B cell (primary cell): ENCODE data around the gene FRG1. TPM values are rescaled to one million over a fixed set of nuclear protein-coding genes. Genes with fewer than 3 reads are reported as not detected.
"Not testable (repeated sequence)": the region's sequence is repeated elsewhere in the genome, so short reads cannot be mapped to it uniquely, and the experiment has no call there.

ENCODE experiments used
- ATAC-seq: fragments of 200-7000 bp; cut with Tn5 transposase; one replicate; pipeline ENCODE4 v1.10.0; 2021; ENCODE audit warnings: low read depth, mild to moderate bottlenecking, moderate number of reproducible peaks, moderate library complexity
- CTCF ChIA-PET: fragments of 350-600 bp; sonication (Branson Sonifier 250); formaldehyde crosslinking; loops from one replicate; lab custom pipeline; 2021; ENCODE audit warnings: antibody characterized with exemption, inconsistent platforms; lab: Charles Lee
- POLR2A ChIA-PET: fragments of 350-600 bp; sonication (Branson Sonifier 250); formaldehyde crosslinking; loops from one replicate; lab custom pipeline; 2021; ENCODE audit warnings: antibody characterized with exemption; lab: Charles Lee
- DNase-seq: peaks from one replicate; pipeline ENCODE4 v3.0.0; 2013
- H2AFZ ChIP-seq: 2 replicates; pipeline ENCODE4 v1.6.1; 2012; ENCODE audit warnings: mild to moderate bottlenecking, low read depth, low read length; ENCODE audit not compliant: insufficient read depth, poor library complexity, severe bottlenecking
- H3K27ac ChIP-seq, 2 donors: 1 replicate in 1 of 2; 2 replicates in 1 of 2; pipeline ENCODE4 v1.5.1; 2012 to 2013; ENCODE audit warnings: low read length in 2 of 2, mild to moderate bottlenecking in 2 of 2, moderate library complexity in 1 of 2
- H3K27me3 ChIP-seq, 4 experiments: fragments of 200-600 bp in 1 of 4; sonication (generic) in 1 of 4; replicated peaks in 1 of 4; 1 replicate in 2 of 4; 2 replicates in 2 of 4; pipeline versions ENCODE4 v1.6.1 to v1.7.0; 2013 to 2016; ENCODE audit warnings: low read length in 3 of 4, mild to moderate bottlenecking in 2 of 4, mixed read lengths in 1 of 4, moderate library complexity in 1 of 4; ENCODE audit not compliant: insufficient read depth in 4 of 4, control insufficient read depth in 3 of 4; ENCODE audit errors: control extremely low read depth in 1 of 4
- H3K36me3 ChIP-seq, 2 experiments: replicated peaks in 1 of 2; 1 replicate in 1 of 2; 2 replicates in 1 of 2; pipeline versions ENCODE4 v1.6.1 to v1.7.1; 2013; ENCODE audit warnings: low read length in 1 of 2; ENCODE audit not compliant: insufficient read depth in 2 of 2, control insufficient read depth in 1 of 2; ENCODE audit errors: control extremely low read depth in 1 of 2, extremely low read depth in 1 of 2
- H3K4me1 ChIP-seq, 2 donors: fragments of 200-600 bp in 1 of 2; sonication (generic) in 1 of 2; 1 replicate in 1 of 2; 2 replicates in 1 of 2; pipeline versions ENCODE4 v1.5.1 to v1.6.1; 2013 to 2017; ENCODE audit warnings: low read length in 2 of 2; ENCODE audit not compliant: control insufficient read depth in 2 of 2, insufficient read depth in 2 of 2
- H3K4me2 ChIP-seq: replicated peaks from 2 replicates; pipeline ENCODE3; 2012; ENCODE audit warnings: mild to moderate bottlenecking, low read depth, low read length; ENCODE audit not compliant: poor library complexity, severe bottlenecking
- H3K4me3 ChIP-seq, 5 experiments: fragments of 200-600 bp in 1 of 5; sonication (generic) in 1 of 5; 1 replicate in 3 of 5; 2 replicates in 2 of 5; pipeline versions ENCODE4 v1.5.1 to v1.7.0; 2011 to 2016; ENCODE audit warnings: low read length in 4 of 5, mild to moderate bottlenecking in 4 of 5, low read depth in 2 of 5, control low read depth in 1 of 5, moderate library complexity in 1 of 5; ENCODE audit not compliant: insufficient read depth in 1 of 5; ENCODE audit errors: control extremely low read depth in 1 of 5, extremely low read depth in 1 of 5
- H3K79me2 ChIP-seq: fragments of 200-600 bp; sonication (generic); one replicate; pipeline ENCODE4 v1.6.0; 2016; ENCODE audit warnings: low read length; ENCODE audit not compliant: control insufficient read depth, insufficient read depth
- H3K9ac ChIP-seq: fragments of 200-600 bp; sonication (generic); 2 replicates; pipeline ENCODE4 v1.6.1; 2017; ENCODE audit warnings: mild to moderate bottlenecking, low read length, moderate library complexity
- H3K9me3 ChIP-seq, 3 donors: one replicate each; pipeline versions ENCODE4 v1.6.1 to v1.7.1; 2013; ENCODE audit warnings: low read length in 2 of 3; ENCODE audit not compliant: control insufficient read depth in 2 of 3, insufficient read depth in 1 of 3; ENCODE audit errors: control extremely low read depth in 1 of 3
- H4K20me1 ChIP-seq: 2 replicates; pipeline ENCODE4 v1.6.0; 2012; ENCODE audit warnings: mild to moderate bottlenecking, low read length; ENCODE audit not compliant: insufficient read depth, control insufficient read depth, poor library complexity, severe bottlenecking
- H3K27ac Mint-ChIP-seq: one replicate; pipeline ENCODE4 v1.8.0; 2021; ENCODE audit warnings: mixed read lengths
- H3K27me3 Mint-ChIP-seq: one replicate; pipeline ENCODE4 v1.8.0; 2021; ENCODE audit warnings: mixed read lengths
- H3K4me1 Mint-ChIP-seq: one replicate; pipeline ENCODE4 v1.8.0; 2021; ENCODE audit warnings: mixed read lengths
- H3K4me3 Mint-ChIP-seq: one replicate; pipeline ENCODE4 v1.8.0; 2021; ENCODE audit warnings: mixed read lengths
- H3K9me3 Mint-ChIP-seq: one replicate; pipeline ENCODE4 v1.8.0; 2022; ENCODE audit warnings: mixed read lengths; ENCODE audit not compliant: insufficient read depth
- EZH2 ChIP-seq: IDR thresholded peaks from 2 replicates; pipeline ENCODE4 v1.6.1; 2012; ENCODE audit warnings: borderline replicate concordance, low read depth, mild to moderate bottlenecking, moderate library complexity, low read length; ENCODE audit not compliant: insufficient read depth, poor library complexity, severe bottlenecking
- WGBS: methylation state at CpG from one replicate; pipeline ENCODE4 v1.1.5; 2013; ENCODE audit warnings: missing lambda C conversion rate; ENCODE audit not compliant: insufficient coverage; 5-methylcytosine and 5-hydroxymethylcytosine counted together
- intact Hi-C: fragments of 100-400 bp; cut with micrococcal nuclease; formaldehyde crosslinking; loops from one replicate; pipeline ENCODE4 v1.10.0; 2022
- polyA minus RNA-seq: library from RNA; depleted of rRNA, polyadenylated mRNA; stranded (reverse); fragments of >200 nt; gene quantifications from 2 replicates; pipeline ENCODE4 v1.2.3, GENCODE V29; 2012
- polyA plus RNA-seq: library from polyadenylated mRNA; depleted of rRNA; stranded (reverse); fragments of >200 nt; gene quantifications from 2 replicates; pipeline ENCODE4 v1.2.3, GENCODE V29; 2012
- total RNA-seq, 2 donors: library from RNA; stranded (reverse); fragments of 120-200 nt in 1 of 2; gene quantifications; 1 replicate in 1 of 2; 2 replicates in 1 of 2; pipeline versions ENCODE4 v1.2.3 to v1.2.4, GENCODE V29; 2013 to 2022
- TF ChIP-seq, protein P1 (sequence below): fragments of 200-600 bp; IDR thresholded peaks from one replicate; pipeline ENCODE4 v1.8.0; 2022; ENCODE audit warnings: antibody characterized with exemption, mild to moderate bottlenecking

Gene FRG1
- 41.9 and 48.0 TPM in 2 replicates for total RNA-seq
- 61.8 TPM for total RNA-seq (2013)
- polyA plus RNA-seq, result 13.6 and 36.2 TPM in 2 replicates
- 4.1 and 9.8 TPM in 2 replicates for polyA minus RNA-seq

DNA sequence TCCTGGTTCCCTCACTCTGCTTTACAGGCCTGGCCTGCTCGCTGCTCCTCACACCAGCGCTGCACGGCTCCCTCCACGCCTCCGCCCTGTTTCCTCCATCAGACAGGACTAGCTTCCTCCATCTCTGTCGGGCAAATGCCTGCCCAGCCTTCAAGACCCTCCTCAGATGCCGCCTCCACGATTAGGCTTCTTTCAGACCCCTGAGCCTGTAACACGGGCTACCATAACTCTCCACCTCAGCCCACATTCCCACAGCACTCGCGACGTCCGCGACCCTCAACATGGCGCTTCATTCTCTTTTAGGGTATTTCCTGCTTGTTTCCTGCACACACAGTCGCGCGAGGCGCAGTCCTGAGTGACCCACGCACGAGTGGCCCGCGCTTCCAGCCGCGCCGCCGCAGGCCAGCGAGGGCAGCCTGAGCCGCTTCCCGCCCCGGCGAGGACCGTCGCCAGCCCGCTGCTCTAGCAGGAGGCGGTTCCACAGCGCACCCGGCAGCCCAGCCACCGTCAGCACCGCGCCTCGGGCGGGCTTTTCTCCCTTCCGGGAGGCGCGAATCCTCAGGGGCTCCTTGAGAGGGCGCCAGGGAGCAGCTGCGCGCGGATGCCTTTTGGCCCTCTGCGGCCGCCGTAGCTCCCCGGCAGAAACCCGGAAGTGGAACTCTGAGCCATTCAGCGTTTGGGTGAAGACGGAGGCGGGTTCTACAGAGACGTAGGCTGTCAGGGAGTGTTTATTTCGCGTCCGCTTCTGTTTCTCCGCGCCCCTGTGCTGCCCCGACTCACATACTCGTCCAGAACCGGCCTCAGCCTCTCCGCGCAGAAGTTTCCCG is at the start of gene FRG1:
TSS of gene FRG1 (plus strand) at position 695 of the 827 bp plus-strand sequence. CDS start 138 bp downstream, outside the sequence.
- ATAC-seq (peak; percentile 96), DNase-seq (peak; percentile 97)
- peaks cover 10 to 14% of the 10 kb centered on the region in 2 donors for H3K4me1 ChIP-seq
- H3K36me3 ChIP-seq, result peaks cover 0 to 7% of the 10 kb centered on the region in 2 experiments
- no peaks in the 10 kb centered on the region for H3K27me3 Mint-ChIP-seq
- no peaks in the 10 kb centered on the region for H4K20me1 ChIP-seq
- H3K9me3 Mint-ChIP-seq, result peaks cover 4% of the 10 kb centered on the region
- H3K27ac ChIP-seq, result peak within 1 kb of the TSS; percentile 86 to 92
- peak within 1 kb of the TSS; percentile 77 to 84 (median 79) for H3K4me3 ChIP-seq
- WGBS, result 5% methylated on average over 69 of the region's 70 CpGs
- H3K27me3 ChIP-seq, result no peaks in the 10 kb centered on the region
- H3K4me2 ChIP-seq, result peak within 1 kb of the TSS; percentile 80
- H3K4me3 Mint-ChIP-seq, result peak within 1 kb of the TSS; percentile 89
- peak within 1 kb of the TSS; percentile 98 for H2AFZ ChIP-seq
- H3K9me3 ChIP-seq, result no peaks in the 10 kb centered on the region
- ChIA-PET POLR2A (no interaction called here), CTCF (no interaction called here)
- peaks cover 34% of the 10 kb centered on the region for H3K79me2 ChIP-seq
- H3K9ac ChIP-seq, result peak within 1 kb of the TSS; percentile 96
- intact Hi-C loops, result no loop called here
- no peak for TF ChIP-seq EZH2
- TF ChIP-seq, protein P1, sequence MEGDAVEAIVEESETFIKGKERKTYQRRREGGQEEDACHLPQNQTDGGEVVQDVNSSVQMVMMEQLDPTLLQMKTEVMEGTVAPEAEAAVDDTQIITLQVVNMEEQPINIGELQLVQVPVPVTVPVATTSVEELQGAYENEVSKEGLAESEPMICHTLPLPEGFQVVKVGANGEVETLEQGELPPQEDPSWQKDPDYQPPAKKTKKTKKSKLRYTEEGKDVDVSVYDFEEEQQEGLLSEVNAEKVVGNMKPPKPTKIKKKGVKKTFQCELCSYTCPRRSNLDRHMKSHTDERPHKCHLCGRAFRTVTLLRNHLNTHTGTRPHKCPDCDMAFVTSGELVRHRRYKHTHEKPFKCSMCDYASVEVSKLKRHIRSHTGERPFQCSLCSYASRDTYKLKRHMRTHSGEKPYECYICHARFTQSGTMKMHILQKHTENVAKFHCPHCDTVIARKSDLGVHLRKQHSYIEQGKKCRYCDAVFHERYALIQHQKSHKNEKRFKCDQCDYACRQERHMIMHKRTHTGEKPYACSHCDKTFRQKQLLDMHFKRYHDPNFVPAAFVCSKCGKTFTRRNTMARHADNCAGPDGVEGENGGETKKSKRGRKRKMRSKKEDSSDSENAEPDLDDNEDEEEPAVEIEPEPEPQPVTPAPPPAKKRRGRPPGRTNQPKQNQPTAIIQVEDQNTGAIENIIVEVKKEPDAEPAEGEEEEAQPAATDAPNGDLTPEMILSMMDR, result peak; percentile 91
- peaks cover 47% of the 10 kb centered on the region for H3K4me1 Mint-ChIP-seq
- peak within 1 kb of the TSS; percentile 99 for H3K27ac Mint-ChIP-seq

DNA sequence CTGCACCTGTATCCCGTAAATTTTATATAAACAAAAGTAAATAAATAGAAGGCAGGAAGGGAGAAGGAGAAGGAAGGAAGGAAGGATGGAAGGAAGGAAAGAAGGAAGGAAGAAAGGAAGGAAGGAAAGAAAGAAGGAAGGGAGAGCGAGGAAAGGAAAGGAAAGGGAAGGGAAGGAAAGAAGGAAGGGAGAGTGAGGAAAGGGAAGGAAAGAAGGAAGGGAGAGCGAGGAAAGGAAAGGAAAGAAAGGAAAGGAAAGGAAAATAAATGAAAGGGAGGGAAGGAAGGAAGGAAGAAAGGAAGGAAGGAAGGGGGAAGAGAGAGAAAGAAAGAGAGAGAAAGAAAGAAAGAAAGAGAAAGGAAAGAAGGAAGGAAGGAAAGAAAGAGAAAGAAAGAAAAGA is 43.0 kb upstream of the FRG1 start:
- WGBS, result 87% methylated on average over 2 of the region's 3 CpGs
- no peaks in the 10 kb centered on the region for H3K79me2 ChIP-seq
- H3K4me2 ChIP-seq, result no peak overlapping the region
- H3K27me3 ChIP-seq, result no peaks in the 10 kb centered on the region
- H3K4me1 Mint-ChIP-seq, result no peaks in the 10 kb centered on the region
- no peak overlapping the region for H3K4me3 Mint-ChIP-seq
- no peak overlapping the region for H3K27ac Mint-ChIP-seq
- intact Hi-C loops, result no loop called here
- no peaks in the 10 kb centered on the region for H3K4me1 ChIP-seq
- no peak for DNase-seq
- no peaks in the 10 kb centered on the region for H3K9me3 Mint-ChIP-seq
- CTCF ChIA-PET, result no interaction called here
- no peak overlapping the region for H3K9ac ChIP-seq
- TF ChIP-seq, protein P1, result no peak
- no peak for TF ChIP-seq EZH2
- no peaks in the 10 kb centered on the region for H3K27me3 Mint-ChIP-seq
- ATAC-seq, result no peak
- no peaks in the 10 kb centered on the region for H3K36me3 ChIP-seq
- H3K4me3 ChIP-seq, result no peak overlapping the region
- H4K20me1 ChIP-seq, result no peaks in the 10 kb centered on the region
- POLR2A ChIA-PET, result no interaction called here
- peaks cover 0 to 2% (median 0%) of the 10 kb centered on the region in 3 donors for H3K9me3 ChIP-seq
- H3K27ac ChIP-seq, result no peak overlapping the region
- H2AFZ ChIP-seq, result no peak overlapping the region

DNA sequence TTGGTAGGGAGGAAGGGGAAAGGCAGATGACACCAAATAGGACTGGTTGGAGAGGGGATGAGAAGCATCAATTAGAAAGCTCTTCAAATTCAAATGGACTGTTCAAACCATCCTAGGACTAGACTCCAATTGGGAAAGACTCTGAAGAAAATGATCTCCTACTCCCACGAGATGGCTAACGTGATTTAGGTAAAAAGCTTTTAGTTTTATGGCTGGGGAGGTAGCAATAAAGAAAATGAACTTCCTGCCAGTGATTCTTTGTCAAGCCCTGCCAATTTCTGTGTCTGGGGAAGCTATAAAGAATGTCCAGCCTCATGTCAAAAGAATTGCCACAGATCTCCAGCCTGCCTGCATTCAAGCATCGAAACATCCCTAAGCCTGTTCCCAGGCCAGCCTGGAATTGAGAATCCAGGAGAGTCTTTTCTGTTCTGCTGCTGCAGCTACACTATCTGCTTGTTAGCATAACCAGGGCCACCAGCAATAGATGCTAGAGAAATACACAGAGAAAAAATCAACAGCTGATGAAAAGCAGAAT is 41.1 kb upstream of the FRG1 start:
- H4K20me1 ChIP-seq, DNase-seq, H3K4me1 ChIP-seq, H3K27me3 Mint-ChIP-seq, intact Hi-C loops, H2AFZ ChIP-seq, H3K4me3 Mint-ChIP-seq, H3K4me2 ChIP-seq, H3K27me3 ChIP-seq, H3K36me3 ChIP-seq, H3K4me1 Mint-ChIP-seq, H3K27ac ChIP-seq, ATAC-seq, POLR2A ChIA-PET, H3K9me3 ChIP-seq, H3K79me2 ChIP-seq, H3K9me3 Mint-ChIP-seq, H3K27ac Mint-ChIP-seq, H3K4me3 ChIP-seq, H3K9ac ChIP-seq: not testable (repeated sequence)
- CTCF ChIA-PET, result interaction anchor here (1.2 kb wide), 1 partner anchor 12 kb away, joined by 3 read pairs; no protein-coding TSS in a partner anchor
- no CpG with 5 or more reads among the region's 3 CpGs for WGBS
